Measurements from ENCODE around the gene CLIC4. TPM values are rescaled to one million over a fixed set of nuclear protein-coding genes. Genes with fewer than 3 reads are reported as not detected.

The CLIC4 gene
- total and polyA plus RNA-seq, 2 donors (not counting 1 experiment from before 2014, with no cell fraction given) = 28.5 to 123 TPM

GRCh38 chr1:24878775-24879742 is 133.8 kb downstream of the CLIC4 start:
- Histone ChIP-seq H3K4me3 (ENCODE audit: control extremely low read depth in 1 of 5, extremely low read depth in 1 of 5, insufficient read depth in 1 of 5, low read depth in 2 of 5, low read length in 4 of 5) (no peak overlapping the region), H3K27me3 (replicated peaks in 1 of 4; ENCODE audit: control extremely low read depth in 1 of 4, control insufficient read depth in 3 of 4, insufficient read depth in 4 of 4, low read length in 3 of 4) (peaks cover 0 to 5% (median 0%) of the 10 kb centered on the region in 4 experiments), H3K36me3 (replicated peaks in 1 of 2; ENCODE audit: control extremely low read depth in 1 of 2, control insufficient read depth in 1 of 2, extremely low read depth in 1 of 2, insufficient read depth in 2 of 2, low read length in 1 of 2) (no peaks in the 10 kb centered on the region), H3K9me3 (ENCODE audit: control extremely low read depth in 1 of 3, control insufficient read depth in 2 of 3, insufficient read depth in 1 of 3, low read length in 2 of 3) (peaks cover 0 to 11% (median 0%) of the 10 kb centered on the region in 3 donors), H2AFZ (ENCODE audit: insufficient read depth, low read depth, low read length, poor library complexity, severe bottlenecking) (no peak overlapping the region), H4K20me1 (ENCODE audit: control insufficient read depth, insufficient read depth, low read length, poor library complexity, severe bottlenecking) (no peaks in the 10 kb centered on the region), H3K27ac (ENCODE audit: low read length in 2 of 2) (no peak overlapping the region), H3K4me1 (ENCODE audit: control insufficient read depth in 2 of 2, insufficient read depth in 2 of 2, low read length in 2 of 2) (no peaks in the 10 kb centered on the region), H3K4me2 (replicated peaks; ENCODE audit: low read depth, low read length, poor library complexity, severe bottlenecking) (no peak overlapping the region), H3K79me2 (ENCODE audit: control insufficient read depth, insufficient read depth, low read length) (no peaks in the 10 kb centered on the region), H3K9ac (ENCODE audit: low read length) (no peak overlapping the region)
- Mint-ChIP-seq H3K27me3 (peaks cover 7% of the 10 kb centered on the region), H3K4me1 (no peaks in the 10 kb centered on the region), H3K4me3 (no peak overlapping the region), H3K9me3 (ENCODE audit: insufficient read depth) (peaks cover 4% of the 10 kb centered on the region), H3K27ac (no peak overlapping the region)
- no peak for ATAC-seq (ENCODE audit: low read depth)
- intact Hi-C loops (cut with micrococcal nuclease) = no loop called here
- 95% methylated on average over 7 of the region's 7 CpGs for WGBS (ENCODE audit: insufficient coverage)
- DNase-seq = no peak
- no peak for TF ChIP-seq EZH2 (IDR thresholded peaks at IDR 0.05; ENCODE audit: borderline replicate concordance, insufficient read depth, low read depth, low read length, poor library complexity, severe bottlenecking)
- TF ChIP-seq CTCF (IDR thresholded peaks at IDR 0.05) = no peak
- POLR2A ChIA-PET = no interaction called here
- CTCF ChIA-PET = interaction anchor here (2.0 kb wide), 1 partner anchor 31 kb away, joined by 5 read pairs; no protein-coding TSS in a partner anchor

GRCh38 chr1:24881034-24881433 is 135.8 kb downstream of the CLIC4 start:
- POLR2A ChIA-PET = no interaction called here
- ATAC-seq (ENCODE audit: low read depth) (no peak), DNase-seq (no peak)
- no peaks in the 10 kb centered on the region for H3K36me3 ChIP-seq (replicated peaks in 1 of 2; ENCODE audit: control extremely low read depth in 1 of 2, control insufficient read depth in 1 of 2, extremely low read depth in 1 of 2, insufficient read depth in 2 of 2, low read length in 1 of 2)
- no peaks in the 10 kb centered on the region for H3K4me1 ChIP-seq (ENCODE audit: control insufficient read depth in 2 of 2, insufficient read depth in 2 of 2, low read length in 2 of 2)
- H2AFZ ChIP-seq (ENCODE audit: insufficient read depth, low read depth, low read length, poor library complexity, severe bottlenecking) = no peak overlapping the region
- peaks cover 0 to 2% (median 0%) of the 10 kb centered on the region in 4 experiments for H3K27me3 ChIP-seq (replicated peaks in 1 of 4; ENCODE audit: control extremely low read depth in 1 of 4, control insufficient read depth in 3 of 4, insufficient read depth in 4 of 4, low read length in 3 of 4)
- TF ChIP-seq CTCF (IDR thresholded peaks at IDR 0.05) = no peak
- TF ChIP-seq EZH2 (IDR thresholded peaks at IDR 0.05; ENCODE audit: borderline replicate concordance, insufficient read depth, low read depth, low read length, poor library complexity, severe bottlenecking) = no peak
- no peak overlapping the region for H3K4me3 ChIP-seq (ENCODE audit: control extremely low read depth in 1 of 5, extremely low read depth in 1 of 5, insufficient read depth in 1 of 5, low read depth in 2 of 5, low read length in 4 of 5)
- Mint-ChIP-seq H3K4me1 (no peaks in the 10 kb centered on the region), H3K27ac (no peak overlapping the region), H3K9me3 (ENCODE audit: insufficient read depth) (peaks cover 8% of the 10 kb centered on the region), H3K27me3 (peaks cover 13% of the 10 kb centered on the region), H3K4me3 (no peak overlapping the region)
- CTCF ChIA-PET = interaction anchor here (1.4 kb wide), 1 partner anchor 13 kb away, joined by 3 read pairs; no protein-coding TSS in a partner anchor
- H4K20me1 ChIP-seq (ENCODE audit: control insufficient read depth, insufficient read depth, low read length, poor library complexity, severe bottlenecking) = no peaks in the 10 kb centered on the region
- H3K9ac ChIP-seq (ENCODE audit: low read length) = no peak overlapping the region
- no peaks in the 10 kb centered on the region for H3K79me2 ChIP-seq (ENCODE audit: control insufficient read depth, insufficient read depth, low read length)
- H3K27ac ChIP-seq (ENCODE audit: low read length in 2 of 2) = no peak overlapping the region
- WGBS (ENCODE audit: insufficient coverage) = no CpG with 5 or more reads among the region's 1 CpG
- peaks cover 0 to 15% (median 3%) of the 10 kb centered on the region in 3 donors for H3K9me3 ChIP-seq (ENCODE audit: control extremely low read depth in 1 of 3, control insufficient read depth in 2 of 3, insufficient read depth in 1 of 3, low read length in 2 of 3)
- intact Hi-C loops (cut with micrococcal nuclease) = loop anchor here (1.0 kb wide), 1 partner anchor 40 kb away; no protein-coding TSS in a partner anchor
- no peak overlapping the region for H3K4me2 ChIP-seq (replicated peaks; ENCODE audit: low read depth, low read length, poor library complexity, severe bottlenecking)

All from B cell (primary cell).